ENCODE results near the gene ZNF532. TPM values are rescaled to one million over a fixed set of nuclear protein-coding genes. Genes with fewer than 3 reads are reported as not detected.

Gene ZNF532
- total and polyA plus RNA-seq, 5 donors from 2014 or later = 0.64 to 15.8 (median 1.6) TPM

DNA sequence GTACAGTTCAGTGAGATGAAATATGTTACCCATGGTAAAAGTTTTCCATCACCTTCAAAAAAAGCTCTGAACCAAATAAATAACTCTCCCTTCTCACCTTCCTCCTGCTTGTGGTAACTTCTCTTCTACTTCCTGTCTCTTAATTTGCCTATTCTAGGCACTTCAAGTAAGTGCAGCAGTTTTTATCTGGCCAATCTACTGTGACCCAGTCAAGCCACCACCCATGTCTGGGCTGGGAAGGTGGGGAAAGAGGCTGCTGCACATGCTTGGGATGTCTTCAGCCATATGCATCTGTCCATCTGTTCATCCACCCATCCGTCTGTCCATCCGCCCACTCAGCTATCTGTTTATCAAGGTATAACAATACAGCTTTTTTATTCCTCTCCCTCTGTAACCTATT is 31.6 kb downstream of the ZNF532 start:
- peaks cover 20% of the 10 kb centered on the region for H3K27me3 Mint-ChIP-seq
- H3K9me3 Mint-ChIP-seq = no peaks in the 10 kb centered on the region
- no peak overlapping the region for H3K27ac ChIP-seq (ENCODE audit: insufficient read depth, low read length, poor library complexity, severe bottlenecking)
- no peaks in the 10 kb centered on the region for H3K27me3 ChIP-seq (ENCODE audit: control insufficient read depth, insufficient read depth, low read length)
- H3K4me3 Mint-ChIP-seq = peak overlapping the region in 1 of 4 donors; percentile 2
- peak overlapping the region in 2 of 3 donors; percentile 77 to 87 for H3K27ac Mint-ChIP-seq
- H3K4me1 ChIP-seq (ENCODE audit: control insufficient read depth, insufficient read depth, low read length, poor library complexity, severe bottlenecking) = no peaks in the 10 kb centered on the region
- peaks cover 8 to 35% (median 29%) of the 10 kb centered on the region in 4 donors for H3K4me1 Mint-ChIP-seq
- peak in 2 of 3 donors; percentile 11 to 17 for DNase-seq
- peak overlapping the region; percentile 5 for H3K4me3 ChIP-seq (ENCODE audit: low read depth, low read length)
- peaks cover 4% of the 10 kb centered on the region for H3K36me3 Mint-ChIP-seq
- ATAC-seq (ENCODE audit: low read depth in 2 of 2) = peak; percentile 59 to 60
- no peaks in the 10 kb centered on the region for H3K9me3 ChIP-seq (ENCODE audit: control insufficient read depth in 2 of 2, low read length in 2 of 2)
- H3K36me3 ChIP-seq (ENCODE audit: control insufficient read depth, insufficient read depth, low read length) = no peaks in the 10 kb centered on the region

DNA sequence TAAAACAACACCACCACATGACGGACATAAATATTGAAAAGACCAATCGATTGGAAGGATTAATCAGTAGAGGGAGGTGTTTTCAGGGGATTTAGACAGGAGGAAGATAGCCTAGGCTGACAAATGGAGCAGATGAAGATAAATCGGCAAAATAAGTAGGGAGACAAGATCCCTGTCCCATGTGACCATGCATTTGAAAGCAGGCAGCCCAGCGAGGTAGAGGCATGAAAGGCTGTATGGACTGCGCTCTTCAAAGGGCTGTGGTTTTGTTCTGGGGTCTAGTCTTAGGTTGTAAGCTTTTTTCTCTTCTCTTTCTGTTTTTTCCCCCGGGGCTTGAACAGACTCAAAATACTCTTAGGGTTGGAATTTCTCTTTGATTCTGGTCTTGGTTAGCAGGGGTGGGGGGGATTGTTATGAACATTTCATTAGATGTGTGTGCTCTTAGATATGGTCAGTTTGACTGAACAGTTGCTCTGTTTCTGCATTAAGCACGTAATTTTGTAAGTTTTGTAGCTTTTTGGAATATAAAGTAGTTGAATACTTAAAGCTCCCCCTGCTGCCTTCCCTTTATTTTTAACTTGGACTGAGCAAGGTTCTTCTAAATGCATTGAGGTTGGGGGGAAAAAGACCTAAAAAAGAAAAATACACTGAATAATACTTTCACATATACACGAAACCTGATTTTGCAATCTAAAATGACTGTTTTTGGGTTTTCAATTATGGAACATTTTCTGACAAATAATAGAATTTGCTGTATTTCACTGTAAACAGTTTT is 32.2 kb downstream of the ZNF532 start:
- H3K4me1 ChIP-seq (ENCODE audit: control insufficient read depth, insufficient read depth, low read length, poor library complexity, severe bottlenecking) = no peaks in the 10 kb centered on the region
- H3K27ac ChIP-seq (ENCODE audit: insufficient read depth, low read length, poor library complexity, severe bottlenecking) = no peak overlapping the region

DNA sequence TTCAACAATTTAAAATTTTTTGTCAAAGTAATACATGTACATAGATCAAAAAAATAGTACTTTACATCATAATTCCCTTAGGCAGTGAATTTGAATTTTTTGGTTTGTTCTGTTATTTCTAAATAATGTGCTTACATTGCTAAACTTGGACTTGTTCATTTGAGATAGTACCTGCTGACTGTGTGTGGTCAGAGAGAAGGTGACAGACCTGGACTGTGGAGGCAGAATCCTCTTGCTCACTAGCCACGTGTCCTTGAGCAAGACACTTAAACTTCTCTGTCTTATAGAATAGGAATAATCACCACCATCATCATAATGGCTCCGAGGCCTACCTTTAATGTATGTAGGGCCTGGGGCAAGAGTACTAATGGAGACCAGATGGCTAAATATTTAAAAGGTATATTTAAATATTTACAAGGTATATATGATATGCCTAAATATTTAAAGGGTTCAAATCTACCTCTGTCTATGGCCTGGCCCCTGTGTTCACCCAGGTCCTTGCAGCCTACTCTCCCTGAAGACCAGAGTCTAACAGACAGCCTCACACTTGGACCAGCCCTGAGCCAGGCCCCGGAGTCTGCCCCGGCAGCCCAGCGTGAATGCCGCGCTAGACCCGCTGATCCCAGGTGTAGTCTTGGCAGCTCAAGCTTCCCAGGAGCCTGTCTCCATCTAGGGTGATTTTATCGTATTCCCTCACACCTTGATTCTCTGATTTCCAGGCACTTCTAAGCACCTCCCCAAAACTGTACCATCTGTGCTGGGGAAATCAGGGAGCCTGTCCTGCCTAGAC is 33.5 kb downstream of the ZNF532 start:
- ATAC-seq (ENCODE audit: low read depth in 2 of 2) (no peak), DNase-seq (no peak)
- no peaks in the 10 kb centered on the region for H3K27me3 ChIP-seq (ENCODE audit: control insufficient read depth, insufficient read depth, low read length)
- Mint-ChIP-seq H3K9me3 (no peaks in the 10 kb centered on the region), H3K4me1 (peaks cover 8 to 30% (median 26%) of the 10 kb centered on the region in 4 donors), H3K27me3 (peaks cover 11% of the 10 kb centered on the region), H3K36me3 (no peaks in the 10 kb centered on the region), H3K4me3 (no peak overlapping the region), H3K27ac (peak overlapping the region in 1 of 3 donors; percentile 67)
- H3K4me3 ChIP-seq (ENCODE audit: low read depth, low read length) = no peak overlapping the region
- no peaks in the 10 kb centered on the region for H3K36me3 ChIP-seq (ENCODE audit: control insufficient read depth, insufficient read depth, low read length)
- H3K27ac ChIP-seq (ENCODE audit: insufficient read depth, low read length, poor library complexity, severe bottlenecking) = no peak overlapping the region
- no peaks in the 10 kb centered on the region for H3K4me1 ChIP-seq (ENCODE audit: control insufficient read depth, insufficient read depth, low read length, poor library complexity, severe bottlenecking)
- H3K9me3 ChIP-seq (ENCODE audit: control insufficient read depth in 2 of 2, low read length in 2 of 2) = no peaks in the 10 kb centered on the region

More for the DNA sequence above, 32.2 kb downstream of the ZNF532 start:
- Mint-ChIP-seq H3K9me3 (no peaks in the 10 kb centered on the region), H3K27ac (peak overlapping the region in 1 of 3 donors; percentile 77), H3K36me3 (peaks cover 4% of the 10 kb centered on the region), H3K4me1 (peaks cover 8 to 32% (median 26%) of the 10 kb centered on the region in 4 donors), H3K4me3 (peak overlapping the region in 1 of 4 donors; percentile 2), H3K27me3 (peaks cover 15% of the 10 kb centered on the region)
- DNase-seq (no peak), ATAC-seq (ENCODE audit: low read depth in 2 of 2) (no peak)
- H3K27me3 ChIP-seq (ENCODE audit: control insufficient read depth, insufficient read depth, low read length) = no peaks in the 10 kb centered on the region
- H3K36me3 ChIP-seq (ENCODE audit: control insufficient read depth, insufficient read depth, low read length) = no peaks in the 10 kb centered on the region
- peak overlapping the region; percentile 5 for H3K4me3 ChIP-seq (ENCODE audit: low read depth, low read length)
- H3K9me3 ChIP-seq (ENCODE audit: control insufficient read depth in 2 of 2, low read length in 2 of 2) = no peaks in the 10 kb centered on the region

DNA sequence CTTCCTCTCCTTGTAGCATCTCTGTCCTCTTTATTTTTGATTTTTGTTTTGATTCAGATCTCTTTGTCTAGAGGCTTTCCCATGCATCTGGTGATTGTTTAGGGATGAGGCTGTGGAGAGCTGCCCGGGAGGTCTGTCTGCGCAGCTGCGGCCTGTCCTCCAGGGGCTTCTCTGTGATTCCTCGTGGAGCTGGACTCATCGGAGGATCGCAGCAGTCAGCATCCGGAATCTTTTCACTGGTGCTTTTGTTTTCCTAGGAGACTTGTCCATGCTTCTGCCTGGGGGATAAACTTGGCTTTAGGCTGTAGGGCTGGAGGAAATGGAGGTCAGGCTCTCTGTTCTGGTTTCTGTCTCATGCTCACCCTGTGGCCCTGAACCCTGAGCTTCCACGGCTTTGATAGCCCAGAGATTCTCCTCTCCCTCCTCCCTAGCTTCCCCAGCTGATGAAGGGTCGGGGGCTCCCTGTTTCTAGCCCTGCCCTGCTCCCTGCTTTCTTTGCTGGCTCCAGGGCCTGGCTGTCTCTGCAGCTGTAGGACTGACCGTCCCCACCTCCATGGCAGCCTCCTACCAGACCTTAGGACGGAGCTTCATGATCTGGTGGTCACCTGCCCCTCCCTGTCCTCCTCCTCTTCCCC is 35.5 kb downstream of the ZNF532 start:
- Histone ChIP-seq H3K27me3 (ENCODE audit: control insufficient read depth, insufficient read depth, low read length) (no peaks in the 10 kb centered on the region), H3K27ac (ENCODE audit: insufficient read depth, low read length, poor library complexity, severe bottlenecking) (no peak overlapping the region), H3K4me1 (ENCODE audit: control insufficient read depth, insufficient read depth, low read length, poor library complexity, severe bottlenecking) (no peaks in the 10 kb centered on the region), H3K9me3 (ENCODE audit: control insufficient read depth in 2 of 2, low read length in 2 of 2) (no peaks in the 10 kb centered on the region), H3K4me3 (ENCODE audit: low read depth, low read length) (no peak overlapping the region), H3K36me3 (ENCODE audit: control insufficient read depth, insufficient read depth, low read length) (no peaks in the 10 kb centered on the region)
- DNase-seq (no peak), ATAC-seq (ENCODE audit: low read depth in 2 of 2) (no peak)
- Mint-ChIP-seq H3K36me3 (no peaks in the 10 kb centered on the region), H3K27me3 (peaks cover 11% of the 10 kb centered on the region), H3K4me1 (peaks cover 8 to 29% (median 22%) of the 10 kb centered on the region in 4 donors), H3K27ac (peak overlapping the region in 1 of 3 donors; percentile 49), H3K9me3 (no peaks in the 10 kb centered on the region), H3K4me3 (no peak overlapping the region)

DNA sequence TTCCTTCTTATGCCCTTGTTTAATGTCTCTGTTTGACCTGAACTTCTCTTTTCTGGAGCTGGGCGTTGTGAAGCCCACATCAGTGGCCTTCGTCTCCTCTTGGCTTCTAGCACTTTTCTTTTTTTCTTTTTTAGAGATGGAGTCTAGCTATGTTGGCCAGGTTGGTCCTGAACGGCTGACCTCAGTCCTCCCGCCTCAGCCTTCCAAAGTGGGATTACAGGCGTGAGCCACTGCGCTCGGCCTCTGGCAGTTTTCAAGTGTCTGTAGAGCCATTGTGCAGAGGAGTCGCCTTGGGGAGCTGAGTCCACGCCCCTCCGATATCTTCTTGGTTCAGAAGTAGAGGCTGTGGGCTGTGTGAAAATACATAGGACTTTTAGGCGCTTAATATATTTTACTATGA is 36.5 kb downstream of the ZNF532 start:
- Histone ChIP-seq H3K4me3 (ENCODE audit: low read depth, low read length) (no peak overlapping the region), H3K9me3 (ENCODE audit: control insufficient read depth in 2 of 2, low read length in 2 of 2) (no peaks in the 10 kb centered on the region), H3K36me3 (ENCODE audit: control insufficient read depth, insufficient read depth, low read length) (no peaks in the 10 kb centered on the region), H3K4me1 (ENCODE audit: control insufficient read depth, insufficient read depth, low read length, poor library complexity, severe bottlenecking) (no peaks in the 10 kb centered on the region), H3K27me3 (ENCODE audit: control insufficient read depth, insufficient read depth, low read length) (no peaks in the 10 kb centered on the region), H3K27ac (ENCODE audit: insufficient read depth, low read length, poor library complexity, severe bottlenecking) (no peak overlapping the region)
- Mint-ChIP-seq H3K36me3 (no peaks in the 10 kb centered on the region), H3K27me3 (peaks cover 4% of the 10 kb centered on the region), H3K9me3 (no peaks in the 10 kb centered on the region), H3K4me3 (peak overlapping the region in 1 of 4 donors; percentile 13), H3K4me1 (peaks cover 6 to 19% (median 16%) of the 10 kb centered on the region in 4 donors), H3K27ac (peak overlapping the region in 2 of 3 donors; percentile 38 to 65)
- DNase-seq (no peak), ATAC-seq (ENCODE audit: low read depth in 2 of 2) (no peak)

DNA sequence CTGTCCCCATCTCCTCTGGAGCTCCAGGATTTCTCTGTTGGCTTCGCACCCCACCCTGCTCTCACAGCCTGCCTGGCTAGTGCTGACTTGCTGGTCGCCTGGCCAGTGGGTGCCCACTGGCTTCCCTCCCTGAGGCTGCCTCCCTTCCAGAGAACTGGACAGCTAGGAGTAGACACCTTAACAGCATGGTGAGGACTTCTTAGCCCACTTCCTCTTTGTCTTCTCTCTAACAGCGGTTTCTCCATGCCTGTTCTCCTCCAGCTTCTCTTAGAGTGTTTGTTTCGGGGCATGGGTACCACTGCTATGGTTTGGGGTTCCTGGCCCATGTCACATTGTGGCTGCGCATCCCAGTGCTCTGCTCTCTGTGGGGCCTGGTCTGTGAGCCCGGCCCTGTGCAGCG is 37.1 kb downstream of the ZNF532 start:
- Mint-ChIP-seq H3K9me3 (no peaks in the 10 kb centered on the region), H3K4me1 (peaks cover 0 to 13% (median 10%) of the 10 kb centered on the region in 4 donors), H3K36me3 (no peaks in the 10 kb centered on the region), H3K4me3 (no peak overlapping the region), H3K27me3 (peaks cover 4% of the 10 kb centered on the region), H3K27ac (no peak overlapping the region)
- no peak for DNase-seq
- no peaks in the 10 kb centered on the region for H3K9me3 ChIP-seq (ENCODE audit: control insufficient read depth in 2 of 2, low read length in 2 of 2)
- ATAC-seq (ENCODE audit: low read depth in 2 of 2) = peak in 1 of 2 donors; percentile 11
- H3K36me3 ChIP-seq (ENCODE audit: control insufficient read depth, insufficient read depth, low read length) = no peaks in the 10 kb centered on the region
- no peak overlapping the region for H3K4me3 ChIP-seq (ENCODE audit: low read depth, low read length)
- H3K4me1 ChIP-seq (ENCODE audit: control insufficient read depth, insufficient read depth, low read length, poor library complexity, severe bottlenecking) = no peaks in the 10 kb centered on the region
- no peaks in the 10 kb centered on the region for H3K27me3 ChIP-seq (ENCODE audit: control insufficient read depth, insufficient read depth, low read length)
- no peak overlapping the region for H3K27ac ChIP-seq (ENCODE audit: insufficient read depth, low read length, poor library complexity, severe bottlenecking)

DNA sequence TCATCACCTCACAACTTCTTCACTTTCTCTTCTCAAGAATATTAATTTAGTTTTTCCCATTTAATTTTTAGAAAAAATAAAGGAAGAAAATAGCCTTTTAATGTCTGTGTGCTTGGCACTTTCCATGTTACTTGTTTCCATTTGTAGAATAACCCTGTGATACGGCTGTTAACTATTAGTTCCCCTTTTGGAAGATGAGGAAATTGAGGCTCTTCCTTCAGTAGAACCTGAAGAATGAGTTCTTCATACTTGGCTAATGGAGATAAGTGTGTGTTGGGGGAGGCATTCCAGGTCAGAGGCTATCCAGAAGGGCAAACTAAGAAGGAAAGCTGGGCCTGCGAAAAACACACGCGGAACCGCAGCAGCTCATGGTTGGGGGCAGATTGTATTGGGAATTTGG is 38.3 kb downstream of the ZNF532 start:
- no peaks in the 10 kb centered on the region for H3K36me3 ChIP-seq (ENCODE audit: control insufficient read depth, insufficient read depth, low read length)
- ATAC-seq (ENCODE audit: low read depth in 2 of 2) (no peak), DNase-seq (no peak)
- H3K27ac ChIP-seq (ENCODE audit: insufficient read depth, low read length, poor library complexity, severe bottlenecking) = no peak overlapping the region
- Mint-ChIP-seq H3K4me1 (peaks cover 0 to 9% (median 6%) of the 10 kb centered on the region in 4 donors), H3K27me3 (peaks cover 8% of the 10 kb centered on the region), H3K9me3 (no peaks in the 10 kb centered on the region), H3K4me3 (no peak overlapping the region), H3K27ac (no peak overlapping the region), H3K36me3 (no peaks in the 10 kb centered on the region)
- H3K27me3 ChIP-seq (ENCODE audit: control insufficient read depth, insufficient read depth, low read length) = no peaks in the 10 kb centered on the region
- H3K4me3 ChIP-seq (ENCODE audit: low read depth, low read length) = no peak overlapping the region
- H3K4me1 ChIP-seq (ENCODE audit: control insufficient read depth, insufficient read depth, low read length, poor library complexity, severe bottlenecking) = no peaks in the 10 kb centered on the region
- H3K9me3 ChIP-seq (ENCODE audit: control insufficient read depth in 2 of 2, low read length in 2 of 2) = no peaks in the 10 kb centered on the region

All from CD4-positive, CD25-positive, alpha-beta regulatory T cell (primary cell).